Measurements from ENCODE around the gene HTRA3.

- no peak for TF ChIP-seq POLR2A (IDR thresholded peaks at IDR 0.05)
- no peak for TF ChIP-seq CTCF (IDR thresholded peaks at IDR 0.05)
Observed at GRCh38 chr4:8263397-8263796, 6.2 kb upstream of the HTRA3 start.

Measured in uterus (tissue), 2 donors.